Large intestine (tissue), 1 donor: ENCODE results near the gene VPS26C. TPM values are rescaled to one million over a fixed set of nuclear protein-coding genes. Genes with fewer than 3 reads are reported as not detected.

Experiments used
- polyA plus RNA-seq: library from polyadenylated mRNA; unstranded; fragments of 120-200 nt; gene quantifications from one replicate; pipeline ENCODE4 v1.2.1, GENCODE V29; 2013

Gene VPS26C
- polyA plus RNA-seq, 1 donor: 49.5 TPM

Other genes starting within 250 kb of the VPS26C start
- gene PIGP, start 194.3 kb downstream of the VPS26C start, polyA plus RNA-seq: 36.8 TPM
- gene TTC3, start 194.1 kb downstream of the VPS26C start, polyA plus RNA-seq: 108 TPM
- gene DYRK1A, start 99.4 kb upstream of the VPS26C start, polyA plus RNA-seq: 48.3 TPM